Measurements from ENCODE around the gene USH2A.

DNA sequence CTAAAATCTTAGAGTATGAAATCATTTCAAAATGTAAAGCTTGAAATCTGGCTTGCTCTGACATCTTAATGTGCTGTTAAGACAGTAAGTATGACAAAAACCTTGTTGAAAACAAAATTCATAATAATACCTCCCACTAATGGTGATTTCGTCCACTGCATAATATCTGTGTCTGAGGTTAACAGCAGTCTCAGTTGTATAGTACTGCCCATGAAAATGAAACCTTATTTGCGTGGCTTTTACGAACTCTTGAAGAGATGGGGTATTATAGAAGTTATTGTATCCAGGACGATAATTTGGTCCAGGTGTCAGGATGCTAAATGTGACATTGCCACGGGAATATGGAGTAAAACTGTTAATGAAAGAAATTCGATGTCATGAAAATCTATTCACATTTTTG is 99.9 kb downstream of the USH2A start:
- TF ChIP-seq SUZ12 (IDR thresholded peaks at IDR 0.05) (no peak), ELF4 (IDR thresholded peaks at IDR 0.05) (no peak), FOXM1 (IDR thresholded peaks at IDR 0.05; ENCODE audit: borderline replicate concordance) (no peak), NFRKB (IDR thresholded peaks at IDR 0.05) (no peak), BHLHE40 (IDR thresholded peaks at IDR 0.05; ENCODE audit: borderline replicate concordance) (no peak), SP1 (IDR thresholded peaks at IDR 0.05) (no peak), FOXA1 (IDR thresholded peaks at IDR 0.05) (no peak), HDGF (IDR thresholded peaks at IDR 0.05; ENCODE audit: borderline replicate concordance) (no peak), ZNF384 (IDR thresholded peaks at IDR 0.05) (no peak)

All from HEK293T (cell line).